ENCODE results near the gene ABCC4. TPM values are rescaled to one million over a fixed set of nuclear protein-coding genes. Genes with fewer than 3 reads are reported as not detected.
"Not testable (repeated sequence)": the region's sequence is repeated elsewhere in the genome, so short reads cannot be mapped to it uniquely, and the experiment has no call there.

The ABCC4 gene
- total RNA-seq, 4 donors from 2014 or later: 5.1 to 51.2 (median 14.6) TPM

GRCh38 chr13:95298971-95299621, 2.2 kb downstream of the ABCC4 start:
- H3K4me1 ChIP-seq: peaks cover 22% of the 10 kb centered on the region
- WGBS: 79% methylated on average over 11 of the region's 11 CpGs
- no peaks in the 10 kb centered on the region for H3K9me3 ChIP-seq
- no peak overlapping the region for H3K4me3 ChIP-seq
- DNase-seq (ENCODE audit: low spot score in 2 of 2): no peak
- TF ChIP-seq POLR2A (IDR thresholded peaks at IDR 0.05): no peak
- TF ChIP-seq, protein P1, sequence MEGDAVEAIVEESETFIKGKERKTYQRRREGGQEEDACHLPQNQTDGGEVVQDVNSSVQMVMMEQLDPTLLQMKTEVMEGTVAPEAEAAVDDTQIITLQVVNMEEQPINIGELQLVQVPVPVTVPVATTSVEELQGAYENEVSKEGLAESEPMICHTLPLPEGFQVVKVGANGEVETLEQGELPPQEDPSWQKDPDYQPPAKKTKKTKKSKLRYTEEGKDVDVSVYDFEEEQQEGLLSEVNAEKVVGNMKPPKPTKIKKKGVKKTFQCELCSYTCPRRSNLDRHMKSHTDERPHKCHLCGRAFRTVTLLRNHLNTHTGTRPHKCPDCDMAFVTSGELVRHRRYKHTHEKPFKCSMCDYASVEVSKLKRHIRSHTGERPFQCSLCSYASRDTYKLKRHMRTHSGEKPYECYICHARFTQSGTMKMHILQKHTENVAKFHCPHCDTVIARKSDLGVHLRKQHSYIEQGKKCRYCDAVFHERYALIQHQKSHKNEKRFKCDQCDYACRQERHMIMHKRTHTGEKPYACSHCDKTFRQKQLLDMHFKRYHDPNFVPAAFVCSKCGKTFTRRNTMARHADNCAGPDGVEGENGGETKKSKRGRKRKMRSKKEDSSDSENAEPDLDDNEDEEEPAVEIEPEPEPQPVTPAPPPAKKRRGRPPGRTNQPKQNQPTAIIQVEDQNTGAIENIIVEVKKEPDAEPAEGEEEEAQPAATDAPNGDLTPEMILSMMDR (IDR thresholded peaks at IDR 0.05): no peak
- no peak for TF ChIP-seq POLR2AphosphoS5 (IDR thresholded peaks at IDR 0.05)
- TF ChIP-seq EP300 (IDR thresholded peaks at IDR 0.05): no peak
- H3K27me3 ChIP-seq: no peaks in the 10 kb centered on the region
- no peak overlapping the region for H3K27ac ChIP-seq
- no peaks in the 10 kb centered on the region for H3K36me3 ChIP-seq

DNA sequence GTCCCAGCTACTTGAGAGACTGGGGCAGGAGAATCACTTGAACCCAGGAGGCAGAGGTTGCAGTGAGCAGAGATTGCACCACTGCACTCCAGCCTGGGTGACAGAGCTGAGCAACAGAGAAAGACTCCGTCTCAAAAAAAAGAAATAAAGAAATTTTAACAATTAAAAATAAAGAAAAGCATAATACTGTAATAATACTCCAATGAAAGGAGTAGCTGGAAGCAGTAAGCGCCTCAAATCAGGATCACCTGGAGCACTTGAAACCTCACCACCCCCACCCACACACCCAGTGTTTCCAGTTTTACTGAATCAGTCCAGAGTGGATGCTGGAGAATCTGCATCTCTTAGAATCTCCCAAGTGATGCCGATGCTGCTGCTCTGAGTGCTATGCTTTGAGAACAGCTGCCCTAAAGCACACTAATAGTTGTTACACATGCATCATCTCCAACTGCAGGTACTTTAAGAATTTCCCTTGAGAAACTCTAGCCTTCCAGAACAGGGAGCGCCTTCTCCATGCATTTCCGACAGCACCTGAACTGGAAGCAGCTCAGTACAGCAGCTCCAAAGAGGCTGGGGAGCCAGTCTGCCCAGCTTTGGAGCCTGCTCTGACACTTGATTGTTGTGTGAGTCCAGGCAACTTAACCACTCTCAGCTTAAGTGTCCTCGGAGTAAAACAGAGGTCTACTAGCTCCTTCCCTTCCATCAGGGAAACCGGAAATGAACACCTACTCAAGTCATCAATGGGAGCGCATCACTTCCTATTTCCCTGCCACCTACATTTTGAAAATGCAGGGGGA, 2.9 kb downstream of the ABCC4 start:
- H3K4me1 ChIP-seq: peaks cover 22% of the 10 kb centered on the region
- no peaks in the 10 kb centered on the region for H3K36me3 ChIP-seq
- DNase-seq (ENCODE audit: low spot score in 2 of 2): no peak
- H3K27me3 ChIP-seq: no peaks in the 10 kb centered on the region
- 83% methylated on average over 8 of the region's 8 CpGs for WGBS
- H3K4me3 ChIP-seq: no peak overlapping the region
- TF ChIP-seq POLR2A (IDR thresholded peaks at IDR 0.05) (no peak), POLR2AphosphoS5 (IDR thresholded peaks at IDR 0.05) (no peak), EP300 (IDR thresholded peaks at IDR 0.05) (no peak)
- TF ChIP-seq, protein P1 (IDR thresholded peaks at IDR 0.05): no peak
- H3K9me3 ChIP-seq: no peaks in the 10 kb centered on the region
- no peak overlapping the region for H3K27ac ChIP-seq

DNA sequence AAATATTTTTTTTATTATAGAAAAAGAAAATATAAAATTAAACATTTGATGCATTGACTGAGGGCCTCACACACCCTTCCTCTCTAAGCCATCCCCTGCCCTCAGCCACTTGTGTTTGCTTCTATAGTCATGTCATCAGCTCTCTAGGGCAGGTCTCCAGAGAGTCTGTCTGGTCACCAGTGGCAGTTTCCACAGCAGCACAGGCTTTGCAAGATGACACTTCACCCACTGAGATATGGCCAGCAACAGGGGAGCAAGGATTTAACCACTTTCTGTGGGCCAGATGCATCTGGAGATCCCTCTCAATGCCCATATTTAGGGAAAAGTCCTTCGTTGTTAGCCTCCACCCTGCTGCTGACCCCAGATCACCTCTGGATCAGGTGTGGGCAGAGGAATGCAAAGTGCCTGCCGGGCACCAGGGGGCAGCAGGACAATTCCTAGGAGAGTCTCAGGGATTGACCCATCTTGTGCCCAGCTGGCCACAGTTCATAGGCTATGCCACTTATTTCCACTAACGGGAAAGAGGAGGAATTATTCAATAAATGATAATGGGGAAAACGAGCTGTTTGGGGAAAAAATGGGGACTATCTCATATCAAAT, 4.8 kb downstream of the ABCC4 start:
- 64% methylated on average over 4 of the region's 4 CpGs for WGBS
- no peak for DNase-seq (ENCODE audit: low spot score in 2 of 2)
- Histone ChIP-seq H3K27ac (no peak overlapping the region), H3K4me1 (peaks cover 14% of the 10 kb centered on the region), H3K36me3 (no peaks in the 10 kb centered on the region), H3K4me3 (no peak overlapping the region), H3K9me3 (no peaks in the 10 kb centered on the region), H3K27me3 (no peaks in the 10 kb centered on the region)
- TF ChIP-seq POLR2AphosphoS5 (IDR thresholded peaks at IDR 0.05) (no peak), EP300 (IDR thresholded peaks at IDR 0.05) (no peak), POLR2A (IDR thresholded peaks at IDR 0.05) (no peak)
- TF ChIP-seq, protein P1 (IDR thresholded peaks at IDR 0.05): peak in 1 of 2 donors; percentile 45

DNA sequence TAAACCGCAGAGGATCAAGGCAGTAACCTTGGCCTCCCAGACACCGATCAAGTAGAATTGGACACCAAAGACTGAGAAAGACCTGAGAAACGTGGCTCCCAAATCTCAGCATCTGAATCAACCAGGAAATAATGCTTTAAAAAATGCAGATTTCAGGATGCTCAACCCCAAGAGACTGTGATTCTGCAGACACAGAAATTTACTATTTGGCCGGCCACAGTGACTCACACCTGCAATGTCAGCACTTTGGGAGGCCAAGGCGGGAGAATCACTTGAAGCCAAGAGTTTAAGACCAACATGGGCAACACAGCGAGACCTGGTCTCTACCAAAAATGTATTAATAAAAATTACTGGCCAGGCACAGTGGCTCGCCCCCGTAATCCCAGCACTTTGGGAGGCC, 6.2 kb downstream of the ABCC4 start:
- Histone ChIP-seq H3K9me3 (no peaks in the 10 kb centered on the region), H3K36me3 (no peaks in the 10 kb centered on the region), H3K4me3 (no peak overlapping the region), H3K4me1 (peaks cover 1% of the 10 kb centered on the region), H3K27ac (no peak overlapping the region), H3K27me3 (no peaks in the 10 kb centered on the region)
- 93% methylated on average over 8 of the region's 8 CpGs for WGBS
- DNase-seq (ENCODE audit: low spot score in 2 of 2): no peak
- TF ChIP-seq POLR2A (IDR thresholded peaks at IDR 0.05) (no peak), POLR2AphosphoS5 (IDR thresholded peaks at IDR 0.05) (no peak), EP300 (IDR thresholded peaks at IDR 0.05) (no peak)
- TF ChIP-seq, protein P1 (IDR thresholded peaks at IDR 0.05): no peak

DNA sequence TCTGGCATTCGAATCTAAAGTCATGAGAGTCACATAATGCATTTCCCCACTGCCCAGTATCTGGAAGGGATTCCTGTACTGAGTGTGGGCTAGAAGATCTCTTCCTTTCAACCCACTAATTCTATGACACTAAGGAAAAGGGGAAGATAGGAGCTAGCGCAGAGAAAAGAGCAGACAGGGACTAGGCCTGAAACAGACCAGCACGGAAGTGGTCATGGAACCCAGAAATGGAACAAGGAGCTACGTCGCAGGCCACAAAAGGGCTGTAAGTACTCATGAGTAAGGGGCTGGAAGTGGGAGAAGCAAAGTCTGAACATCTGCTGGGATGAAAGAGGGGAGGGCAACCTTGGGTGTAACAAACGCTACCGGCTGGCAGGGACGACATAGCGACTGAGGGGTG, 8.6 kb downstream of the ABCC4 start:
- no peak overlapping the region for H3K4me3 ChIP-seq
- no peaks in the 10 kb centered on the region for H3K4me1 ChIP-seq
- TF ChIP-seq, protein P1 (IDR thresholded peaks at IDR 0.05): no peak
- TF ChIP-seq POLR2A (IDR thresholded peaks at IDR 0.05) (no peak), EP300 (IDR thresholded peaks at IDR 0.05) (no peak)
- no peak overlapping the region for H3K27ac ChIP-seq
- 91% methylated on average over 9 of the region's 9 CpGs for WGBS
- no peaks in the 10 kb centered on the region for H3K9me3 ChIP-seq
- no peaks in the 10 kb centered on the region for H3K36me3 ChIP-seq
- DNase-seq (ENCODE audit: low spot score in 2 of 2): no peak
- no peaks in the 10 kb centered on the region for H3K27me3 ChIP-seq

- not testable (repeated sequence) for H3K27me3 ChIP-seq; H3K9me3 ChIP-seq; H3K4me1 ChIP-seq; H3K36me3 ChIP-seq; H3K27ac ChIP-seq; H3K4me3 ChIP-seq; DNase-seq (ENCODE audit: low spot score in 2 of 2)
- 90% methylated on average over 4 of the region's 4 CpGs for WGBS
Observed at GRCh38 chr13:95289901-95290300, 11.3 kb downstream of the ABCC4 start.

Measured in suprapubic skin (tissue), 4 donors.